Osteoblast (primary cell): Measurements from ENCODE around the gene MAPKAP1. TPM values are rescaled to one million over a fixed set of nuclear protein-coding genes. Genes with fewer than 3 reads are reported as not detected.
"Not testable (repeated sequence)": the region's sequence is repeated elsewhere in the genome, so short reads cannot be mapped to it uniquely, and the experiment has no call there.

Source experiments
- DNase-seq: peaks from one replicate; pipeline ENCODE4 v3.0.0; 2011; ENCODE audit warnings: low spot score, mixed read lengths; ENCODE audit not compliant: insufficient read length; ENCODE audit errors: missing footprints
- H2AFZ ChIP-seq: 2 replicates; pipeline ENCODE4 v1.6.0; 2011; ENCODE audit warnings: mild to moderate bottlenecking, low read length
- H3K27ac ChIP-seq: 2 replicates; pipeline ENCODE4 v1.5.1; 2011; ENCODE audit warnings: mild to moderate bottlenecking, low read depth, low read length, moderate library complexity
- H3K27me3 ChIP-seq: 2 replicates; pipeline ENCODE4 v1.6.0; 2012; ENCODE audit warnings: mild to moderate bottlenecking, control low read depth, inconsistent platforms, low read length, moderate library complexity; ENCODE audit not compliant: insufficient read depth
- H3K36me3 ChIP-seq: 2 replicates; pipeline ENCODE4 v1.5.1; 2011; ENCODE audit warnings: mild to moderate bottlenecking, low read length, control low read depth, moderate library complexity; ENCODE audit not compliant: insufficient read depth
- H3K4me1 ChIP-seq: 2 replicates; pipeline ENCODE4 v1.5.1; 2011; ENCODE audit warnings: mild to moderate bottlenecking, low read length, control low read depth, moderate library complexity; ENCODE audit not compliant: insufficient read depth
- H3K4me2 ChIP-seq: 2 replicates; pipeline ENCODE4 v1.6.0; 2011; ENCODE audit warnings: mild to moderate bottlenecking, low read length; ENCODE audit not compliant: insufficient read depth
- H3K4me3 ChIP-seq: fragments of 200-600 bp; sonication (generic); 3 replicates; pipeline ENCODE4 v1.5.1; 2012; ENCODE audit warnings: mild to moderate bottlenecking, low read length, inconsistent platforms; ENCODE audit not compliant: insufficient read depth
- H3K79me2 ChIP-seq: 2 replicates; pipeline ENCODE4 v1.6.0; 2012; ENCODE audit warnings: mild to moderate bottlenecking, low read length, control low read depth, inconsistent platforms; ENCODE audit not compliant: insufficient read depth
- H3K9me3 ChIP-seq: 2 replicates; pipeline ENCODE4 v1.5.1; 2011; ENCODE audit warnings: low read depth, low read length, control low read depth
- H4K20me1 ChIP-seq: 2 replicates; pipeline ENCODE4 v1.6.0; 2012; ENCODE audit warnings: mild to moderate bottlenecking, low read length, control low read depth; ENCODE audit not compliant: insufficient read depth
- total RNA-seq: library from RNA; depleted of rRNA; stranded (reverse); fragments of >200 nt; gene quantifications from 2 replicates; pipeline ENCODE4 v1.2.3, GENCODE V29; 2012
- TF ChIP-seq, protein P1 (sequence below): IDR thresholded peaks from 2 replicates; pipeline ENCODE4 v1.5.1; 2011; ENCODE audit warnings: mild to moderate bottlenecking, low read depth, low read length, moderate library complexity; ENCODE audit errors: extremely low read depth

MAPKAP1 gene
- total RNA-seq, 1 donor = 72.4 TPM

DNA sequence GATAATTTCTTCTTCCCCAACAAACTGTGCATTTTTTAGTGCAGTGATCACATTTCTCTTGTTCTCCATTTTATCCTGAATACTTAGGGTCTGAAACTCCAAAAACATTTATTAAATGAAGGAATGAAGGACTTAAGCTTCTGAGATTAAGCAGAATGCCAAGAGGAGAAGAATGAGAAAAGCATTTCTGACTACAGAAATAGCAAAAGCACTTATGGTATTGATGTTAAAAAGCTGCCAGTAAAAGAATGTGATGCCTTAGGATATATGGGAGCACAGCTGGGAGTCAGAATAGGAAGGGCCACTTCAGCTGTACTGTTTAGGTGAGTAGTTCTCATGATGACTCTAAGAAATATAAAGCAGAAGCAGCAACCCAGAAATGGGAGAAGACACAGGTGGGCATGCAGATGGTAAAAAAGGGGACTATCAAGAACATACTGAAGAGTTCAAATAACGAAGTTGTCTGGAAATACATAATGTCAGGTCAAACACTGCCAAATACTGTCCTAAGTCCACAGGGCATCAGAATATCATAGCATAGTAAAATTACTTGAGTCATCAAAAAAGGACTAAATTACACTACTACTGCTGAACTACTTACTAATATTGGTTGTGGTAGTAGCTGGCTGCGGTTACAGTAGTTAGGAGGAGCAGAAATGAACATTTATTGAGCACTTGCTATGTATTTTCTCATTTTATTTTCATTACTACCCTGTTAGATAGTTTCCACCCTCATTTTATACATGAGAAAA lies 132.7 kb downstream of the MAPKAP1 start:
- H3K4me2 ChIP-seq = no peak overlapping the region
- TF ChIP-seq, protein P1, sequence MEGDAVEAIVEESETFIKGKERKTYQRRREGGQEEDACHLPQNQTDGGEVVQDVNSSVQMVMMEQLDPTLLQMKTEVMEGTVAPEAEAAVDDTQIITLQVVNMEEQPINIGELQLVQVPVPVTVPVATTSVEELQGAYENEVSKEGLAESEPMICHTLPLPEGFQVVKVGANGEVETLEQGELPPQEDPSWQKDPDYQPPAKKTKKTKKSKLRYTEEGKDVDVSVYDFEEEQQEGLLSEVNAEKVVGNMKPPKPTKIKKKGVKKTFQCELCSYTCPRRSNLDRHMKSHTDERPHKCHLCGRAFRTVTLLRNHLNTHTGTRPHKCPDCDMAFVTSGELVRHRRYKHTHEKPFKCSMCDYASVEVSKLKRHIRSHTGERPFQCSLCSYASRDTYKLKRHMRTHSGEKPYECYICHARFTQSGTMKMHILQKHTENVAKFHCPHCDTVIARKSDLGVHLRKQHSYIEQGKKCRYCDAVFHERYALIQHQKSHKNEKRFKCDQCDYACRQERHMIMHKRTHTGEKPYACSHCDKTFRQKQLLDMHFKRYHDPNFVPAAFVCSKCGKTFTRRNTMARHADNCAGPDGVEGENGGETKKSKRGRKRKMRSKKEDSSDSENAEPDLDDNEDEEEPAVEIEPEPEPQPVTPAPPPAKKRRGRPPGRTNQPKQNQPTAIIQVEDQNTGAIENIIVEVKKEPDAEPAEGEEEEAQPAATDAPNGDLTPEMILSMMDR = no peak
- no peak for DNase-seq
- peaks cover 4% of the 10 kb centered on the region for H4K20me1 ChIP-seq
- no peak overlapping the region for H3K4me3 ChIP-seq
- no peaks in the 10 kb centered on the region for H3K36me3 ChIP-seq
- H3K27ac ChIP-seq = no peak overlapping the region
- H3K4me1 ChIP-seq = no peaks in the 10 kb centered on the region
- H3K27me3 ChIP-seq = no peaks in the 10 kb centered on the region
- peaks cover 36% of the 10 kb centered on the region for H3K79me2 ChIP-seq
- H3K9me3 ChIP-seq = no peaks in the 10 kb centered on the region
- H2AFZ ChIP-seq = no peak overlapping the region

DNA sequence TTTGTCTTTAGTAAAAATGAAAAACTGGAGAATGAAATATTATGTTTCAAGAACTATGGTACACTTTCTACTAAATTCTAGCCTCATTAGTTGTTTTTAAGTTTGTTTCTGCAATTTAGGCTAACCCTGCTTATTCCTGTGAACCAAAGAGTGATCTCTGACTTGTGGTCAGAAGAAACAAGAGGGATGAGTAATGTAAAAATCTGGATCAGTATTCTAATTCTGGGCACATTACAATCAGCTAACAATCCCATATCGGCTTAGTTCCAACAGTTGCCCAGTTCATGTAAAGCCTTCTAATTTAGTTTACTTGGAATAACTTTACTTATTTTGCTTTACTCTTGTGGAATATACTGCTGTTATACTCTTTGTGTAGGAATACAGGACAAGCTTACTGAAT lies 134.5 kb downstream of the MAPKAP1 start:
- not testable (repeated sequence) for DNase-seq, H3K27ac ChIP-seq, H3K9me3 ChIP-seq, H3K4me1 ChIP-seq, H2AFZ ChIP-seq, H3K4me3 ChIP-seq, H4K20me1 ChIP-seq, H3K4me2 ChIP-seq, H3K27me3 ChIP-seq, H3K36me3 ChIP-seq
- H3K79me2 ChIP-seq = peaks cover 40% of the 10 kb centered on the region

DNA sequence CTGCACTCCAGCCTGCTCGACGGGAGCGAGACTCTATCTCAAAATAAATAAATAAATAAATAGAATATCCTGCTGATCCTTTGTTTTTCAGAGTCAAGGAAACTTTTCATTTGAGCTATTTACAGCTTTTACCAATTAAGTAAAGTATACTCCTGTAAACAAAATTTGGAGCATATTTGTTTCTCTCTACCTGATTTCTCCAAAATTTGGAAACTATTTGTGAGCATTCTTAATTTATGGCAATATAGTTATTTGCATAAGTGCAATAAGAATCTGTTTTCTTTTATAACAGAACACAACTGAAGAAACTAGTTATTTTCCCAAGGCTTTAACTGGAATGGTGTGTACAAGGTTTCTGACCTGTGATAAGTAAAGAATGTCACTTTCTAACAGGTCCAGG lies 135.2 kb downstream of the MAPKAP1 start:
- H3K27me3 ChIP-seq, H3K27ac ChIP-seq, H4K20me1 ChIP-seq, H3K9me3 ChIP-seq, H3K4me3 ChIP-seq, H3K4me2 ChIP-seq, H2AFZ ChIP-seq, H3K36me3 ChIP-seq, DNase-seq, H3K4me1 ChIP-seq: not testable (repeated sequence)
- peaks cover 44% of the 10 kb centered on the region for H3K79me2 ChIP-seq

DNA sequence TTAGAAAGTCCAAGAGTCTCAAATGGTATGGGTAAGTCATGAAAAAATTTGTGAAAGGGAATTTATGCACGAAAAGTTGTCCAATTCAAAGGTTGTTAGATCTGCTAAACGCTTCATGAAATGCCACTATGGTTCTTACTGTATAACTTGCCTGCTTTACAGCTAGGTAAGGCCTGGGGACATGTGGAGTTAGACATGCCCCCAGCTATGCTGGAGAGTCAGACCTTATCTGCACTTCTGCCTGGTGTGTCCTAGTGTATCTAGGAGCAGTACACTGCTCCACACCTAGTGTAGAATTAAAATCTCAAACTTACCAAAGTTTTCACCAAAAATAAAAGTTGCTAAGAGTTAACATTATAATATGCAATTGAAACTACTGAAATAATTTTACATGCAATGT lies 136.8 kb downstream of the MAPKAP1 start:
- Histone ChIP-seq H3K27ac (no peak overlapping the region), H3K79me2 (peaks cover 47% of the 10 kb centered on the region), H2AFZ (no peak overlapping the region), H3K4me1 (peaks cover 8% of the 10 kb centered on the region), H4K20me1 (peaks cover 6% of the 10 kb centered on the region), H3K36me3 (no peaks in the 10 kb centered on the region), H3K4me2 (no peak overlapping the region), H3K27me3 (no peaks in the 10 kb centered on the region), H3K4me3 (no peak overlapping the region), H3K9me3 (no peaks in the 10 kb centered on the region)
- DNase-seq = no peak
- TF ChIP-seq, protein P1 = no peak

DNA sequence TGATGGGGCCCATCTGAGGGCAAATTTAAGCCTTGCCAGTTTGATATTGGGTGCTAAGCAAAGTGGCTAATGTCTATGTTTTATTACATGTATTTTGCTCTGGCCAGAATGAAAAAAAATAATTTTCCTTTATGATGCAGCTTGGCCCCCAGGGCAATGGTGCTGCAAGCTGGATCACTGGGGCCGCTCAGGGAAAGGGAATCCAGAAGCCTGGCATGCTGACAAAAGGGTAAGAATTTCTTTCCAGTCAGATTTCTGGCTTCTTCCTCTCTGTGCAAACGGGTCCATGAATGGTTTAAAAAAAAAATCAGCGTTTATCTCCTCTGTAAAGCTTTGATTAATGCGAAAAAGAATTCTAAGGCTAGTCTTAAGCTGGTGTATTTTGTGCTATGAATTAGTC lies 138.4 kb downstream of the MAPKAP1 start:
- H3K9me3 ChIP-seq = no peaks in the 10 kb centered on the region
- H3K4me3 ChIP-seq = no peak overlapping the region
- no peak for DNase-seq
- TF ChIP-seq, protein P1 = no peak
- no peaks in the 10 kb centered on the region for H3K27me3 ChIP-seq
- peaks cover 3% of the 10 kb centered on the region for H3K36me3 ChIP-seq
- H3K4me1 ChIP-seq = peaks cover 8% of the 10 kb centered on the region
- H2AFZ ChIP-seq = no peak overlapping the region
- peaks cover 38% of the 10 kb centered on the region for H3K79me2 ChIP-seq
- H3K27ac ChIP-seq = no peak overlapping the region
- H3K4me2 ChIP-seq = no peak overlapping the region
- H4K20me1 ChIP-seq = peaks cover 6% of the 10 kb centered on the region

DNA sequence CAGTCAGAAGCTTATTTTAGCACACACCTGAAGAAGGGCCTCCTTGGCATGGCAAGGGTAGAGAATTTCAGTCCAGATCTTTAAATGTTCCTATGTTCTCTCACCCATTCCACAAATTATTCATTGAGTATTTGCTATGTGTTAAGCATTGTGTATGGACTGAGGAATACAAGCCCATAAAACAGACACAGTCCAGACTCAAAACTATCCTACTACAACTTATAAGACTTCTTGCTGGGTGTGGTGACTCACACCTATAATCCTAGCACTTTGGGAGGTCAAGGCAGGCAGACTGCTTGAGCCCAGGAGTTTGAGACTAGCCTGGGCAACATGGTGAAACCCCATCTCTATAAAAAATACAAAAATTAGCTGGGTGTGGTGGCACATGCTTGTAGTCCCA lies 141.0 kb downstream of the MAPKAP1 start:
- H3K4me2 ChIP-seq, H3K4me1 ChIP-seq, H3K27ac ChIP-seq, H3K9me3 ChIP-seq, H3K27me3 ChIP-seq, DNase-seq, H4K20me1 ChIP-seq, H3K36me3 ChIP-seq, H3K4me3 ChIP-seq, H2AFZ ChIP-seq: not testable (repeated sequence)
- peaks cover 48% of the 10 kb centered on the region for H3K79me2 ChIP-seq
